T follicular helper cell (primary cell): Measurements from ENCODE around the gene NMRAL1.

ENCODE experiments used
- DNase-seq: peaks from one replicate; pipeline ENCODE4 v3.0.0-alpha.2; 2020; ENCODE audit warnings: low read depth

Gene NMRAL1

GRCh38 chr16:4426021-4426684 is 48.3 kb downstream of the NMRAL1 start:
- no peak for DNase-seq

- peak; percentile 88 for DNase-seq
Observed at GRCh38 chr16:4425378-4426020, 48.9 kb downstream of the NMRAL1 start, which contains the start of gene DNAJA3. Gene DNAJA3 (plus strand): TSS chr16:4425868. CDS start chr16:4425882, 14 bp downstream.

GRCh38 chr16:4420505-4421105 is 53.8 kb downstream of the NMRAL1 start:
- DNase-seq = no peak

- no peak for DNase-seq
Observed at GRCh38 chr16:4419402-4419959, 54.9 kb downstream of the NMRAL1 start.

- DNase-seq = peak; percentile 99
Observed at GRCh38 chr16:4416200-4417032, 58.0 kb downstream of the NMRAL1 start, which contains the start of gene CORO7. Gene CORO7 (minus strand): TSS chr16:4416596. CDS start chr16:4416518, 78 bp downstream.

- DNase-seq = no peak
Observed at GRCh38 chr16:4415538-4416199, 58.8 kb downstream of the NMRAL1 start.

GRCh38 chr16:4414187-4414917 is 60.1 kb downstream of the NMRAL1 start:
- DNase-seq = peak; percentile 81

GRCh38 chr16:4412854-4413253 is 61.6 kb downstream of the NMRAL1 start:
- DNase-seq = no peak

- no peak for DNase-seq
Observed at GRCh38 chr16:4412159-4412558, 62.3 kb downstream of the NMRAL1 start.
